ENCODE data around the gene SSH2. TPM values are rescaled to one million over a fixed set of nuclear protein-coding genes. Genes with fewer than 3 reads are reported as not detected.

SSH2 gene
- total and polyA plus RNA-seq, 2 experiments from 2014 or later: 9.9 to 12.7 TPM

DNA sequence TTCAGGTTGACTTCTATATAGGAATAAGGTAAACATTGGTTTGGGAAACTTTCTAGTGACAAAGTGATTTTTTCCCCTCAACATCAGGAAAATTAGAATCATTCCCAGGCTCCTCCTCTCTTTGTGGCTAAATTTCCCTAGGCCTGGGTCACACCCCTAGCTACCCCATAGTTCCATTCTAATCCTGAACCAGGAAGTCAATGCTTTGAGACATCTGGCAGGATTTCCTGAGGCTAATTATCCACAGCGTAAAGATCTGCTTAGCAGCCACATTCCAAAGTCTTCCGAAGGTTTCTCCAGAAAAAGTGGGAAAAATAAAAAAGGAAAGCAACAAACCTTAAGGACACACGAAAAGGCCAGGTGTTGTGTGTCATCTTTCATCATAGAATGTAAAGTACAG lies 247.0 kb downstream of the SSH2 start:
- Histone ChIP-seq H3K27me3 (no peaks in the 10 kb centered on the region), H3K4me2 (no peak overlapping the region), H3K9me3 (ENCODE audit: low read depth) (no peaks in the 10 kb centered on the region), H3K36me3 (replicated peaks; ENCODE audit: insufficient read depth, low read depth) (no peaks in the 10 kb centered on the region), H2AFZ (no peak overlapping the region), H3K79me2 (no peaks in the 10 kb centered on the region), H3K27ac (peak overlapping the region; percentile 38), H4K20me1 (ENCODE audit: insufficient read depth, poor library complexity, severe bottlenecking) (no peaks in the 10 kb centered on the region), H3K4me1 (ENCODE audit: insufficient read depth) (peaks cover 12% of the 10 kb centered on the region), H3K4me3 (no peak overlapping the region), H3K9me2 (replicated peaks; ENCODE audit: insufficient read depth) (no peaks in the 10 kb centered on the region)
- TF ChIP-seq EZH2 (IDR thresholded peaks at IDR 0.05; ENCODE audit: borderline replicate concordance): no peak
- TF ChIP-seq, protein P1, sequence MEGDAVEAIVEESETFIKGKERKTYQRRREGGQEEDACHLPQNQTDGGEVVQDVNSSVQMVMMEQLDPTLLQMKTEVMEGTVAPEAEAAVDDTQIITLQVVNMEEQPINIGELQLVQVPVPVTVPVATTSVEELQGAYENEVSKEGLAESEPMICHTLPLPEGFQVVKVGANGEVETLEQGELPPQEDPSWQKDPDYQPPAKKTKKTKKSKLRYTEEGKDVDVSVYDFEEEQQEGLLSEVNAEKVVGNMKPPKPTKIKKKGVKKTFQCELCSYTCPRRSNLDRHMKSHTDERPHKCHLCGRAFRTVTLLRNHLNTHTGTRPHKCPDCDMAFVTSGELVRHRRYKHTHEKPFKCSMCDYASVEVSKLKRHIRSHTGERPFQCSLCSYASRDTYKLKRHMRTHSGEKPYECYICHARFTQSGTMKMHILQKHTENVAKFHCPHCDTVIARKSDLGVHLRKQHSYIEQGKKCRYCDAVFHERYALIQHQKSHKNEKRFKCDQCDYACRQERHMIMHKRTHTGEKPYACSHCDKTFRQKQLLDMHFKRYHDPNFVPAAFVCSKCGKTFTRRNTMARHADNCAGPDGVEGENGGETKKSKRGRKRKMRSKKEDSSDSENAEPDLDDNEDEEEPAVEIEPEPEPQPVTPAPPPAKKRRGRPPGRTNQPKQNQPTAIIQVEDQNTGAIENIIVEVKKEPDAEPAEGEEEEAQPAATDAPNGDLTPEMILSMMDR (IDR thresholded peaks at IDR 0.05; ENCODE audit: poor library complexity): no peak
- no peak for TF ChIP-seq EZH2phosphoT487 (IDR thresholded peaks at IDR 0.05; ENCODE audit: low read depth, severe bottlenecking, unreplicated experiment)
- DNase-seq (ENCODE audit: low spot score): no peak
- 53% methylated on average over 3 of the region's 3 CpGs for WGBS (ENCODE audit: low lambda C conversion rate, missing lambda C conversion rate)

DNA sequence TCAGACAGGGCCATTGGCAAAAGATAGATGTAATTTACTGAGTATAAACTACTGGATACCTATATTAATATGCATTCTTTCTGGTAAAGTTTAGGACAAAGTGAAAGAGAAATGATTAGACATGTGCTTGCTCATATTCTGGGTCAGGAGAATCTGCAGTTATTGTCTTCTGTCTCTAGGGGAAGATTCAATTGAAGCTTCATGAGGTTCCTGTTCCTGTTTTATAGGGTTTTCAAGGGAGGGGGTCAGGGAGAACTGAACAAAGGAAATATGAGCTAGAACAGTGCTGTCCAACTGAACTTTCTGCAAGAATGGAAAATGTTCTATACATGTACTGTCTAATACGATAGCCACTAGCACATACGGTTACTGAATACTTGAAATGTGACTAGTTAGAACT lies 248.0 kb downstream of the SSH2 start:
- Histone ChIP-seq H3K36me3 (replicated peaks; ENCODE audit: insufficient read depth, low read depth) (no peaks in the 10 kb centered on the region), H3K79me2 (no peaks in the 10 kb centered on the region), H3K9me2 (replicated peaks; ENCODE audit: insufficient read depth) (no peaks in the 10 kb centered on the region), H3K27me3 (no peaks in the 10 kb centered on the region), H4K20me1 (ENCODE audit: insufficient read depth, poor library complexity, severe bottlenecking) (no peaks in the 10 kb centered on the region), H3K4me1 (ENCODE audit: insufficient read depth) (peaks cover 12% of the 10 kb centered on the region), H2AFZ (no peak overlapping the region), H3K9me3 (ENCODE audit: low read depth) (no peaks in the 10 kb centered on the region), H3K4me3 (no peak overlapping the region), H3K4me2 (no peak overlapping the region), H3K27ac (no peak overlapping the region)
- no peak for DNase-seq (ENCODE audit: low spot score)
- 68% methylated on average over 2 of the region's 2 CpGs for WGBS (ENCODE audit: low lambda C conversion rate, missing lambda C conversion rate)
- TF ChIP-seq EZH2phosphoT487 (IDR thresholded peaks at IDR 0.05; ENCODE audit: low read depth, severe bottlenecking, unreplicated experiment) (no peak), EZH2 (IDR thresholded peaks at IDR 0.05; ENCODE audit: borderline replicate concordance) (no peak)
- TF ChIP-seq, protein P1 (IDR thresholded peaks at IDR 0.05; ENCODE audit: poor library complexity): no peak

DNA sequence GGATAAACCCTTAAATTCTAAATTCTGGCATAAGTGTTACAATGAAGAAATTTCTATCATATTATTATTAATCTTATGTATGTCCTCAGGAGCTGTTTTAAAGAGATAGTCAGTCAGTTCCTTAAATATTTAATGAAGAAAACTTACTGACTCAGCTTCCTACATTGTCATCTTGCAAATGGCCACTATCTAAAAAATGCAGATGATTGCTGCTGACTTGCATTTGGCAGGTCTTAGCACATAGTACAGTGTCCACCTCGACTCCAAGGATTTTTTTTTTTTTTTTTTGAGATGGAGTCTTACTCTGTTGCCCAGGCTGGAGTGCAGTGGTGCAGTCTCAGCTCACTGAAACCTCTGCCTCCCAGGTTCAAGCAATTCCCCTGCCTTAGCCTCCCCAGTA lies 252.2 kb downstream of the SSH2 start:
- Histone ChIP-seq H3K9me3 (ENCODE audit: low read depth) (no peaks in the 10 kb centered on the region), H3K36me3 (replicated peaks; ENCODE audit: insufficient read depth, low read depth) (no peaks in the 10 kb centered on the region), H4K20me1 (ENCODE audit: insufficient read depth, poor library complexity, severe bottlenecking) (no peaks in the 10 kb centered on the region), H3K4me3 (no peak overlapping the region), H3K4me1 (ENCODE audit: insufficient read depth) (peaks cover 7% of the 10 kb centered on the region), H3K4me2 (peak overlapping the region; percentile 15), H3K79me2 (no peaks in the 10 kb centered on the region), H3K27me3 (no peaks in the 10 kb centered on the region), H2AFZ (no peak overlapping the region), H3K27ac (peak overlapping the region; percentile 23), H3K9me2 (replicated peaks; ENCODE audit: insufficient read depth) (no peaks in the 10 kb centered on the region)
- WGBS (ENCODE audit: low lambda C conversion rate, missing lambda C conversion rate): 67% methylated on average over 1 of the region's 1 CpG
- TF ChIP-seq, protein P1 (IDR thresholded peaks at IDR 0.05; ENCODE audit: poor library complexity): no peak
- TF ChIP-seq EZH2 (IDR thresholded peaks at IDR 0.05; ENCODE audit: borderline replicate concordance): no peak
- TF ChIP-seq EZH2phosphoT487 (IDR thresholded peaks at IDR 0.05; ENCODE audit: low read depth, severe bottlenecking, unreplicated experiment): no peak
- no peak for DNase-seq (ENCODE audit: low spot score)
